NCI-H2196 treated with DMSO at 0.1 percent for 48 hours (cell line): Measurements from ENCODE around the gene SEMA4C.
"Not testable (repeated sequence)": the region's sequence is repeated elsewhere in the genome, so short reads cannot be mapped to it uniquely, and the experiment has no call there.

ENCODE experiments used
- DNase-seq: peaks from one replicate; lab custom pipeline; 2025; ENCODE audit not compliant: unreplicated experiment; lab: John Stamatoyannopoulos, UW

Gene SEMA4C

DNA sequence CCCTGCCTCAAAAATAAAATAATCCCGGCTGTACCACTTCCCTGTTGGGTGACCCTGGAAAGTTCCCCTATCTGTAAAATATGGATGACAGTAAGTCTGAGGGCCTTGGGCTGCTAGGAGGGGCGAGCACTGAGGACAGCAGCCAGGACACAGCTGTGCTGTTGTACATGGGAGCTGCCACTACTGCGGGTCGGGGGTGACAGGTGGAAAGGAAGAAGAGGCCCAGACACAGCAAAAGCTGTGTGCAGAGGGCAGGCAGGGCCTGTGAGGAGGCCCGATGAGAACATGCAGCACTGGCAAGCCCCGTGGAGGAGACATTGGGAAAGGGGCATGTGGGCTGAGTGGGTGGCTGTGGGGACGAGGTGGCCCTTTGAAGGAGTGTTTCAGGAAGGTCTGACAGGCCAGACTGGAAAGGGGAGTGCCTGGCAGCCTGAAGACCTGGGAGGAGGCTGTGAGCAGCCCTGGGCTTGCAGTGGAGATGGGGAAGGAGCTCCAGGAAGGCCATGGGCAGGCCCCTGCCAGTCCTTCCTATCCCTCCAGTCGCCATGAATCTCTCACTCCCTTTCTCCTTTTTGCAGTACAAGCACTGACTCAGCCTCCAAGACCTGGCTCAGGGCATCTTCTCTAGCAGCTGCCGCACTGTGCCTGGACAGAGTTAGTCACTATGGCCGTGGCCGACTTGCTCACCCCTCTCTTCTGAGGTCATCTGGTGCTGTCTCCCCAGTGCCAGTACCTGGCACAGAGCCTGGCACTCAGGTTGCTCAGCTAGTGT is 28.9 kb upstream of the SEMA4C start:
- DNase-seq: no peak

DNA sequence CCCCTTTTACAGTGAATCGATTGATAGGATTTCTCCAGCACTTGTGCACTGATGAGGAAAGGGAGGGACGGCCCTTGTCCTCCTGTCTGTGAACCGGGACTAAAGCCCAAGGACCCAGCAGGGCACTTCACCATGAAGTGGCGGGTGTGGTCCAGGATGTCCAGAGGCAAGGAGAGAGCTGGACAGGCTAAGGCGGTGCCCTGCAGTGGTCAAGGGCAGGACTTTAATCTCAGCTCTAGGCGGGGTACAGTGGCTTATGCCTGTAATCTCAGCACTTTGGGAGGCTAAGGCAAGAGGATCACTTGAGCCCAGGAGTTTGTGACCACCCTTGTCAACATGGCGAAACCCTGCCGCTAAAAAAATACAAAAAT is 28.2 kb upstream of the SEMA4C start:
- DNase-seq: no peak

DNA sequence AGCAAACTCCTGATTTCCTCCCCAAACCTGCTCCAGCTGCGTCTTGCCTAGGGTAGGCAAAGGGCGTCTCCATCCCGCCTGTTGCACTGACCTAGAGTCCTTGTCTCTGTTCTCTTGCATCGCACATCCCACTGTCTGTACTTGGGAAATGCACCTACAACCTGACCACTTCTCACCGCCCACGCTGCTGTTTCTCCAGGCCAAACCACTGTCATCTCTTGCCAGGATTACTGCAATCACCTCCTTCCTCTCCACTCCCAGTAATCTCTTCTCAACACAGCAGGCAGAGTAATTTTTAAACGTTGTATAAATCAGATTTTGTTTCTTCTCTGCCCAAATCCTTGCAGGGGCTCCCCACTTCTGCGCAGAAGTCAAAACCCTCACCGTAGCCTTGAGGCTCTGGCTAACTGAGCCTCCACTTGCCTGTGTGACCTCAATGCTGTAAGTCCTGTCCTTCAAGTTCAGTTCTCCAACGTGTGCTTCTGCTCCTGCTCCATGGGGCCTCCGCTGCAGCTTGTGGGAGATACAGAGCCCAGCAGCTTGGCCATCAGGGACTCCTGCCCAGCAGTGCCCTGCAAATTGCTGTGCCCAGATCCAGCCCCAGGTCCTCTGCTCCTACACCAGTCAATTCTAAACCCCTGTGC is 27.7 kb upstream of the SEMA4C start:
- no peak for DNase-seq

DNA sequence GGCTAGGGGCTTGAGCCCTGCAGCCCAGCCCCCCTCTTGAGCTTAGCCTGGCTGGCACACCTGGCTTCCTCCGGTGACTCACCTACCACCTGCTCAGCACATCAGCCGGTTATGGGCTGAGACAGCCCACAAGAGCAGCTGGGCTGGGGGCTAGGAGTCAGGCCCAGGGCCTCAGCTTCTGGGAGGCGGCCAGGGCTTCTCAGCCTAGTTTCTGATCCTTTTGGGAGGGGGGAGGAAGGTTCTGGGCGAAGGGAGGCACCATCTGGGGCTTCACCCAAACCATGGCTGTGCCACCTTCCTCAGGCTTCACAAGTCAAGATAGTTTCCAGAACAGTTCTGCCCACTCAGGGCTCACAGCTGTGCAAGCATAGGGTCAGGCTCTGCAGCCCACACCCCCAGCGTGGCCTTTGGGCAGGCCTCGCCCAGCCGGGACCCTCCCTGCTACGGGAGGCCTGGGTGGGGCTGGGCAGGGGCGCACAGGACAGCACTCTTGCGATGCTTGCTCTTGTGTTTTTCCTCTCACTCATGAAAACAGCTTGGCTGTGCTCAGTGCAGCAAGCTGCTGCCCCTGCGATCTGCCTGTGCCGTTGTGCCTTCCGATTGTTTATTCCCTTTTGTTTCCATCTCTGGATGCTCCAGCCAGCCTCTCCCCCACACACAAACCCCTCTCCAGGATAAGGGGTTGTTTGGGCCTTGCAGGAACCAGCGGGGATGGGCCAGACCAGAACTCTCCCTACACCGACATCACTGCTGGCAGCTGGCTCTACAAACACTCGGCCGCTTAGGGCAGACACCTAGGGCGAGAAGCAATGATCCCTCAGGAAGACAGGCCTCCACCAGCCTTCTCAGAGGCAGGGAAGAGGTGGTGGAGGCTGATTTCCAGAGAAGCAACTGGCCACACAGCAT is 26.1 kb upstream of the SEMA4C start:
- DNase-seq: no peak

DNA sequence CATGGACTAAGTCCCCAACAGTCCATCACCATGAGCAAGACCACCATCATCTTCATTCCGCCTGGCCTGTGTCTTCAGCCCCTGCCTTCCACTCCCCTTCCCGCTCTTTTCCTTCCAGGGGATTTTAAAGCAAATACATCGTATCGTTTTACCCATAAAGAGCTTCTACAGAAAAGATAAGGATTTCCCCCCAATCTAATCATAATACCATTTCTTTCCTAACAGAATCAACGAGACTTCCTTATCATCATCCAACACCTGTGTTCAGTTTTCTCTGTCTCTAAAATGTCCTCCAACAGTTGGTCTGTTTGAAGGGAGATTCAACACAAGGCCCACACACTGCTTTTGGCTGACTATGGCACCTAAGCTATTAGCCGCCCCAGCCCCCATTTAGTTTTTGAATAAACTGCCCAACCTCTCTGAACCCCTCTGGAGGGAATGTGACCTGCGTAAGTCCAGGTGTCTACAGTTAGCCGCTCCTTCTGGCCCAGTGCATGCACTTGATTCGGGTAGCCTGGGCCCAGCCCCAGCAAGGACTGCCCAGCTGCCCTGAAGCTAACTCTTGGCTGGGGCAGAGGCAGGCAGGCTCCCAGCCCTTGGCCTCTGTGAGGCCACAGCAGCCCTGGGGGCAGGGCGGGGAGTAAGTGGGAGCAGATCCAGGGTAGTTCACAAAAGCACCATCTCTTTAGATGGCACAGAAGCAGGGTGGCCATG is 25.3 kb upstream of the SEMA4C start:
- DNase-seq: peak; percentile 89

DNA sequence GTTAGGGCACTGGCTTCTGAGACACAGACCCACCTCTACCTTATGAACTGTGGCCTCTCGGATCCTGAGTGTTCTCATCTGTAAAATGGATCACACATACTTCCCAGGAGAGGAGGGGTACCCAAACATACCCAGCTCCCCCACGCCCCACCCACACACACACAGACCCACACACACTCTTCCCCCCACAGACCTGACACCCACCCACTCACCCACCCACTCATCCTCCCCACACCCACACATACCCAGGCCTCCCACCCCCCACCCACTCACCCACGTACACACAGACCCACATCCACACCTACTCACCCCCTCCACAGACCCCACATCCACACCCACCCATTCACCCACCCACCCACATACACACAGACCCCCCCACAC is 24.3 kb upstream of the SEMA4C start:
- DNase-seq: no peak

DNA sequence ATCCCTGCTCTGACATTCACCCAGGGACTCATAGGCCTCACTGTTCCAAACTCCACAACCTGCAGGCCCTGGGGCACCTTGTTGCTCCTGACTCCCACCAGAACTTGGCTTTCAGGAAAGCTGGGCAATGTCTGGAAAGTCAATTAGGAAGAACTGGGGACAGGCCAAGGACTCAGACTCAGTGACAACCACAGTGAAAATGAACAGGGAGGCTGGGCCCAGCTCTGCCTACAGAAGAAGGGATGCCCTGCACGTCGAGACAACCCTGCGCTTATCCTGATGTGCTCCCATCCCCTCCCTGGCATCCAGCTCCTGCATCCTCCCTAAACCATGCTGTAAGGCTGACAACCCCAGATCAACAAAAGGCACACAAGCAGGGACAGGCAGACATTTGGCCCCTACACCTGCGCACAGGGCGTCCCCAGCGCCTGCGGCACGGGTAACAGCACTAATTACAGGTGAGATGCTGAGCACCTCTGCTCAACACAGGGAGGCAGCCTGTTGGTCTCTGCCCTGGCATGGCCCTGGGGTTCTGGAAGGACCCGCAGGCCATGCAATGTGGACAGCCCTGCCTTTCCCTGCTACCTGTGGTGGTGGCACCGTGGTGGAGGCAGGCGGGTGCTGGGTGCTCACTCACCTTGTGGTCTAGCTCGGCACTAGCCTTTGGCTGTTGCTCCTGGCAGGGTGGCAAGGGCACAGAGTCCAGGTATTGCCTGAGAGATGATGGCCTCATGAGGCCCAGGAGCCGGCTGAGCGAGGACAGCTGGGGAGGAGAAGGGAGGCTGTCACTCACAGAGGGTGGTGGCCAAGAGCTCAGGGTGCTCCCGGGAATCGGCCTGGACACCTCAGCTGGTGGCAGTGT is 23.6 kb upstream of the SEMA4C start:
- no peak for DNase-seq

DNA sequence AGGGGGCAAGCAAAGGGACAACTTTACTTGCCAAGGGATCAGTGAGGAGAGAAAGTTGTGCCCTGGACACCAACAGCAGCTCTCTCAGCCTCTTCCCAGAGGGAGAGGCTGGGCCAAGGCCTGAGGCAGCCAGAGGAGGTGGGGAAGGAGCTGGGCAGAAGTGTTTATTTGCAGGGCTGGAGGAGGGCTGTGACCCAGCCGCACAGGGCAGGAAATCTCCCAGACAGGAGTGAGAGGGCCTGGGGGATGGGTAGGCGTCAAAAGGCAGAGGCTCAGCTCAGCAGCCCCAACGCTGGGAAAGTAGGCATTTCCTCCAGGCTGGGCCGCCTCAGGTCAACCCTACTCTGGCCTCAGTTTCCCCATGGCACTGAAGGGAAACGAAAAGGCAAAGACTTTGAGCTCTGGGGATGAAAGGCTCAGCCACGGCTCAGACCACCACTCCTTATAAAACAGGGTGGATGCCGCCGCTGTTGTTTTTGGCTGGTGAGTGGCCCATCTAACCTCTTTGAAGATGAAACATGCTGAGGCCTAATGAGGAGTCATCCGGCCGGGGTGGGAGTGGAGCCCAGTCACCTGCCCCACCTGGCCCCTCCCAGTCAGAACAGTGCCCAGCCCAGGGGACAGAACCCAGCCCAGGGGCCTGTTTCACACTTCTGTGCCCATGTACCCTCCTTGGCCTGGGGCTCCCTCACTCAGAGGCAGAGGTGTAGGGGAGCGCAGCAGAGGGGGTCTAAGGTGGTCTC is 21.9 kb upstream of the SEMA4C start:
- peak; percentile 50 for DNase-seq

DNA sequence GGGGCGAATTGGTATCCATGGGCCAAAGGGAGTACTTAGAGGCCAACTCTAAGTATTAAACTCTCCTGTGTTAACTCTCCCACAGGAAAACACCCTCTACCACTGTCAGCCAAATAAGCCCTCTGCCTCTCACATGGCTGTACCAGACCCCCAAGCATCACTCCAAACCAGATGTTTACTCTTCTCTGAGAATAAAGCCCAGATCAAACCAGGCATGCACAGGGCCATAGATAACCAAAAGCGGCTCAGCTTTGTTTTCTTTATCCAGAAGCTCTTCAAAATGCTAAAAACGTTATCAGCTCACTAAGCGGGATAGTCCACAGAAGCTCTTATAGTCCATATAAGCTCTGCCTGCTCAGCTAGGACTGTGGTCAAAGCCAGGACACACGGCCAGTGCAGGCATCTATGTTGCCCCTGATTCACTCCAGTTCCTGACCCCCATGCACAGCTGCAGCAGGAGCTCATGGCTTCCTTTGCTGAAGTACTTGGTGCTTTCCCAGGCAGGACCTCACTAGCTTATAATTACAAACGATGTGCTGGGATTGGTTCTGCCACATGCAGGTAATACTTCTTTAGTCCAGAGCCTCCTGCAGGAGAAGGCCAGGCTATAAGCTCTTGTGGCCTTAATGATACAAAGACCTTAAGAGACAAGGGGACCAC is 21.0 kb upstream of the SEMA4C start:
- DNase-seq: no peak

DNA sequence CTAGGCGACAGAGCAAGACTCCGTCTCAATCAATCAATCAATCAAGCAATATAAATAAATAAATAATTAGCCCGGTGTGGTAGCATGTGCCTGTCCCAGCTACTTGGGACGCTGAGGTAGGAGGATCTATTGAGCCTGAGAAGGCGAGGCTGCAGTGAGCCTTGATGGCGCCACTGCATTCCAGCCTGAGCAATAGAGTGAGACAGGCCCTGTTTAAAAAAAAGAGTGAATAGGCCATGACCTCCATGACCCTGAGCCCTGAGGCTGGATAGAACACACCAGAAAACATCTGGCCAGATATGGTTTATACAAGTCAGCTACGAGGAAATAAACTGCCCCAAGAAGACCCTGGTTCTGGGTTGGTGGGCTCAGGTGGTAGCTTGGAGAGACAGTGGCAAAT is 20.4 kb upstream of the SEMA4C start:
- DNase-seq: no peak

DNA sequence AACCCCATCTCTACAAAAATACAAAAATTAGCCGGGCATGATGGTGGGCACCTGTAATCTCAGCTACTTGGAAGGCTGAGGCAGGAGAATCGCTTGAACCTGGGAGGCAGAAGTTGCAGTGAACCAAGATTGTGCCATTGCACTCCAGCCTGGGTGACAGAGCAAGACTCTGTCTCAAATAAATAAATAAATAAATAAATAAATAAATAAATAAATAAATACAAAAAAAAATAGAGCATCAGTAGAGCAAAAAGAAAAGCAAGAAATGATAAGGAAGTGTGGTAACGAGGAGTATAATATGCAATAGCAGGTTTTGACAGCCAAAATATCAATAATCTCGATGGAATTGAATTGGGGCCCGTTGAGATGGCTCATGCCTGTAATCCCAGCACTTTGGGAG is 19.6 kb upstream of the SEMA4C start:
- not testable (repeated sequence) for DNase-seq

DNA sequence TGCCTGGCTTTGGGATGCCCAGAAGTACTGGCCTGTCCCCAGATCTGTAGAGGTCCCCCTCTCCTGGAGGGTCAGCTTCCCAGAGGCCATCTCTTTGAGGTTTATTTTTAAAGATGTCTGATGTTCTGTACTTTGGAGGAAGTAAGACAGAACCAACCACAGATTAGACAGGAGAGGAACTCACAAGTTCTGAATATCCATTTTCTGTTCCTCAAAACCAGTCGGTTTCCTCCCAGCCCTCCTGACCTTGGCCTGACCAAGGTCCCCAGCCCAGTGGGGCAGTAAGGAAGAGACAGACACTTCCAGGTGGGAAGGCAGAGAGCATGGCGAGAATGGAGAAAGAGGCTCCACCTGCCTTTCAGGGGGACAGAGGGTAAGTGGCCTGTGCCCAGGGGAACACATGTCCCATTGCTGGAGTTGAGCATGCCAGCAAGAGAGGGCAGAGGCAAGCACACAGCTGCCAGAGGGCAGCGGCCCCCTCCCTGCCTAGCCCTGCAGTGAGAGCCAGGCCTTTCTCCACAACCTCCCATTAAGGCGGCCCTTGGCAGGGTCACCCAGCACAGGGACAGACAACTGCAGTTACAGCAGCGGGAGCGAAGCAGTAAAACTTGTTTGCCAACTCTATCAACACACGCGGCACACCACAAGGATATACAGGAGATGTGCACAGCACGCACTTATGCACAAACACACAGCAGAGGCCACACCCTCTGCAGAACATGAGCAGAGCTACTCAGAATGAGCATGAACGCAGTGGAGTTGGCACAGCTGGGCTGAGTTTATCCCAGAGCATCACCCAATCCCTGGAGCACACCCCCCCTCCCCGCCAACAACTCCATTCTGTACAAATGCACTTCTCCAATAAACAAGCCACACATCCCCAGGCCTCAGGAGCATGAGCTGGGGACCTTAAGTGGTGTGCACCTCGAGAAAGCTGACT is 18.5 kb upstream of the SEMA4C start:
- peak; percentile 77 for DNase-seq

DNA sequence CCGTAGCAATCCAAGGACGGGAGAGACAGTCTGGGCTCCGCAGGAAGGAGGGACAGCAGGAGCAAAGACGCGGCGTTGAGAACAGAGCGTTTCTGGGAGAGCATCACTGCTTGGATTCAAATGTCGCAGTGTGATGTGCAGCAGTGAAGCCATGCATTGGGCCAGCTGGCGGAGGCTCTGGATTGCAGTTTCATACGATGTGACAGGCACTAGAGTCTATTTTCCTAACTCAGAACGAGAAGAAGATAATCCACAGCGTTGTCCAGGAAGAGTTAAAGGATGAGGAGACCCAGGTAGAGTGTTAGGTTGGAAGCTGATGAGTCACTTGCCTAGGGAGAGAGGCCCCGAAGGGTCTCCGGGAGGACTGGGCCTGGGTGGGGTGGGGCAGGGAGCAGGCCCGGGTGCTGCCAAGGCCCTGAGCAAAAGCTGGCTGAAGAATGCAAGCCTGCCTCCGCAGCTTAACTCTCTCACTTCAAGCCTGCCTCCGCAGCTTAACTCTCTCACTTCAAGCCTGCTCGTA is 17.7 kb upstream of the SEMA4C start:
- no peak for DNase-seq

DNA sequence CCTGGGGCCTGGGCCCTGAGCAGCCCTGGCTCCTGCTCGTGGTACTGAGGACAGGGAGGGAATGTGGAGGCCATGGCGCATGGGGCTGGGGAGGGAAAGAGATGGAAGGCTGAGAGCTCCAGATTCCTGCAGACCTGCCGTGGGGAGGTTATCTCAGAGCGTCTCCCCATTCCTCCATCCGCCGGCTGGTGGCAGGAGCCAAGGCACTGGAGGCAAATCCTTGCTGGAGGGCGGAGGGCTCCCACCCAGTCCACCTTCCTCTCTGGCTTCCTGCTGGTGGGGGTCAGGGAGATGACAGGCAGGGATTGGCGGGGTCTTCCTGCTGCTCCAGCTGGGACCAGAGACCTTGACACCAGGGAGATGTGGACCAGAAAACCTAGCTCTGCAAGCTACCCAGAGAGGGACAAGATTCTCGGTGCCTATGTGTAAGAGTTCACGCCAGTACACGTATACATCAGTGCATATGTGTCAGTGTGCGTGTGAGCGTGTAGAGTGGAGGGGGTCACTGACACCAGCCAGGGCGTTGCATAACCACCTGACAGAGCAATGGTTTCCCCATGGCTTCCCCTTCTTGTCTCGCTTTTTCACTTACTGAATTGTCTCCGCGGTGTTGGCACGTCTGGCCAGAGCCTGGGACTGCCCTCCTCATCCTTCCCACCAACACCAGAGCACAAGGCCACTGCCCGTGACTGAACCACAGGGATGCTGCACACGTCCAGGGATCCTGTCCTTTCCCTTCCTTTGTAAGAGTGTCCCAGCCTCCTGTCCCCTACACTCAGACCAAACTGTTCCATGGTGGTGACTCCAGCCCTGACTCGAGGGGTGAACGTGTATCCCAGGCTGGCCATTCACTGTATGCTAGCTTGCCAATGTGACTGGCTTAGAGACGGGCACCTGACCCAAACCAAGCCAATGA is 15.8 kb upstream of the SEMA4C start:
- no peak for DNase-seq

DNA sequence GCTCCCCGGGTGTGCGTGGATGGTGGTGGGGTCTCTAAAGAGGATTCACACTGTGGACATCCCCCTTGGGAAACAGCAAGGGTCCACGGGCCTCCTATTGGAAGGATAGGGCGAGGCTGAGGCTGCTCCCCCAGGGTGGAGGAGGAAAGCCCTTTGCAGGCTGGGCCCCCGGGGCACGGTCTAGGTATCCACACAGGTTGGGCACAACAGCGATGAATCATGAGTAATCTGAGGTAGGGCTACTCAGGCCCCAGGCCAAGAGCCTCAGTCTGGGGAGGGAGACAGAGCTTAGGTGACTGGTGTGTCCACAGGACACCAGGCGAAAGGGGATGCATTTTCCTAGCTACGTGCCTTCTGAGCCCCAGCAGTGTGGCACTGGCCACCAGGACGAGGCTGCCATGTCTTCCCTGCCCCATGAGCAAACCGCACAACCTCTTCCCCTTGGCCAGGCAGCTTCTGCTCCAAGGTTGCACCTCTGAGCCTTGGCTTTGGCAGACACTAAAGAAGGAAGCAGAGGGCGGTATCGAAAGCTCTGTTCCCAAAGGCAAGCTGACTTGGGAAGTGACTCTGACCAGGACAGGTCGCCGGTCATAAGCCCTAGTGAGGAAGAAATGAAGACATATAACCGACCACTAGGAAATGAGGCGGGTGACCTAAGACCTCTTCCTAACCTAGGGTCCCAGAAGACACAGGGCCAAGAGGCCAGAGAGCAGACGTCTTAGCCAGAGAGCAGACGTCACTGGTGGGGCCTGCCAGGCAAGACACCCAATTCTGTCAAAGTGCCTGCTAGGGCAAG is 14.6 kb upstream of the SEMA4C start:
- no peak for DNase-seq

DNA sequence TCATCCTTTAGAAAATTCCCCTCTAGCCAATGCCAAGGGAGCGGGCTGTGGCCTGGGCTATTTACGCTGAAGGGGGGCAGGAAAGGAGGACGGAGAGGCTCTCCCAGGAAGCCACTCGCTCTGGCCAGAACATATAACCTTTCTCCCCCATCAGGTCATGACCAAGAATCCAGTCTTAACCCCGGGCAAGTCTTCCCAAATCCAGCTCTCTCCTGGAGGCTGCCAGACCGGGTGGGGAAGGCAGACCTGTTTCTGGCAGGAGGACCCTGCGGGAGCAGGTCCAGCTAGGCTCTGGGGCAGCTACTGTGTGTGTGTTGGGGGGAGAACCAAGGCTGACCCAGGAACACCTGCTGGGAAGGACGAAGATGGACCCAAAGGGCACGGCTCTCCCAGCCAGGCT is 13.4 kb upstream of the SEMA4C start:
- DNase-seq: no peak
